T47D (cell line): ENCODE data around the gene DENND4C.
A peak's percentile ranks its signal among the peaks of the same experiment; 100 is the strongest.

Experiments used
- DNase-seq, 2 experiments: peaks; one replicate each; pipeline versions ENCODE4 v3.0.0 to v3.0.0-alpha.2; 2011 to 2012; ENCODE audit warnings: low read depth in 1 of 2, low spot score in 1 of 2
- JUND ChIP-seq: IDR thresholded peaks from 2 replicates; pipeline ENCODE4 v1.6.1; 2012; ENCODE audit warnings: low read depth
- in situ Hi-C: cut with HindIII; loops from 2 replicates; pipeline ENCODE4 v1.10.0; 2016; ENCODE audit warnings: low sequenced_read_pairs, low pct_unique_long_range_greater_than_20kb

The DENND4C gene

DNA sequence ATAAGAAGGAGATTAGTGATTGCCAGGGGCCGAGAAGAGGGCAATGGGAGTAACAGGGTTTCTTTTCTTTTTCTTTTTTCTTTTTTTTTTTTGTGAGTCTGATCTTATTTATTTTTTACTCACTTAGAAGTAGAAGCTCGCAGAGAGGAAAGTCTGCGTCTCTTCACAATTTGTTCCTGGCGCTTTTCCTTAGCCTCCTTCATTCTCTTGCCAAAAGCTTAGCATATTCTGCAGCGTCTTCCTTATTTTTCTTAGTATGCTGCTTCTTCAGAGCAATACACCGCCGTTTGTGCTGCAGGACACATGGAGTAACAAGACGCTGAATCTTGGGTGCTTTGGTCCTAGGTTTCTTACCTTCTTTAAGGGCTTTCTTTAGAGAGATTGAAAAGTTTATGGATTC lies 30.3 kb upstream of the DENND4C start:
- in situ Hi-C loops, result no loop called here
- no peak for DNase-seq
- no peak for TF ChIP-seq JUND

DNA sequence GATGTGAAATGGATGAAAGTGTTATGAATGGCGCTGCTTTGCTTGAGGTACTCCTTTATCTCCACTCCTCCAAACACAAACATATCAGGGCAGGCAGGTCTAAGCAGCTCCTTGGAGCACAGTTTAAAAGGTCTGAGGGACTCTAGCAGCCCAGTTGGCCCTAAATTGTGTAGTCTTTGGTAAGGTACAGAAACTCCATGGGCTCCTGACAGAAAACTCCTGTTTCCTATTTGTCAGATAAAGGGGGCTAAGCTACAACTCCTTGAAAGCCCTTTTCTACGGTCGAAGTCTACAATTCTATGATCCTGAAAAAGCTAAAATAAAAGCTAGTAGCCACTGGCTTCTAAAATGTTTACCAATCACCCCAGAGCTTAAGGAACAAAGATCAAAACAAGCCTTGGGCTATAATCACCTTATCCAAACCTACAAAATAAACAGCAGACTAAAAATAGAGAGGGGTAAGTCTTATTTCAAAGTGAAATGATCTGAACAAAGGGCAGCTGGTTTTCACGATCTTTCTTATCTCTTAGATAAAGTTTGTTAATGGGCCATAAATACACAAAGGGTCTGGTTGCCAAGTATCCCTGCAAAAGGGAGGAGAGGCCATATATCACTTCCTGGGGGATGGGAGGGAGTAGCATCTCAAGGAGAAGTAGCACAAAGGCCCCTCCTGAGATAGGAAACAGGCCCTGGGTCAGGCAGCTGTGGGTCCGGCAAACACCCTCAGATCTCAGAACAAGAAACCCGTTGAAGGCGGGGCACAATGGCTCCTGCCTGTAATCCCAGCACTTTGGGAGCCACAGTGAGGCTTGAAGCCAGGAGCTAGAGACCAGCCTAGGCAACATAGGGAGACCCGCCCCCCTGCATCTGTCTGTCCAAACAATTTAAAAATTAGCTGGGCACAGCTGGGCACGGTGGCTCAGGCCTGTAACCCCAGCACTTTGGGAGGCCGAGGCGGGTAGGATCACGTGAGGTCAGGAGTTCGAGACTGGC lies 28.3 kb upstream of the DENND4C start:
- no peak for TF ChIP-seq JUND
- in situ Hi-C loops, result no loop called here
- DNase-seq, result no peak

DNA sequence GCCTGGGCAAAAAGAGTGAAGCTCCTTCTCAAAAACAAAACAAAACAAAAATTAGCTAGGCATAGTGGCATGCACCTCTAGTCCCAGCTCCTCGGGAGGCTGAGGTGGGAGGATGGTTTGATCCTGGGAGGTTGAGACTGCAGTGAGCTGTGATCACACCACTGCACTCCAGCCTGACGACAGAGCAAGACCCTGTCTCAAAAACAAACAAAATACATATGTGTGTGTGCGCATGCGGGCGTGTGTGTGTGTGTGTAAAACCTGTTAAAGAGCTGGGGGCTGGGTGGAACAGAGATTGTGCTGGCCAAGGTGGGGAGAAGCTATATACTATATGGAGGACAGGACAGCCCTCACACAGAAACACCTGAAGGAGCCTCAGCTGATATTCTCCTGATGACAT lies 27.4 kb upstream of the DENND4C start:
- in situ Hi-C loops, result no loop called here
- no peak for TF ChIP-seq JUND
- no peak for DNase-seq

DNA sequence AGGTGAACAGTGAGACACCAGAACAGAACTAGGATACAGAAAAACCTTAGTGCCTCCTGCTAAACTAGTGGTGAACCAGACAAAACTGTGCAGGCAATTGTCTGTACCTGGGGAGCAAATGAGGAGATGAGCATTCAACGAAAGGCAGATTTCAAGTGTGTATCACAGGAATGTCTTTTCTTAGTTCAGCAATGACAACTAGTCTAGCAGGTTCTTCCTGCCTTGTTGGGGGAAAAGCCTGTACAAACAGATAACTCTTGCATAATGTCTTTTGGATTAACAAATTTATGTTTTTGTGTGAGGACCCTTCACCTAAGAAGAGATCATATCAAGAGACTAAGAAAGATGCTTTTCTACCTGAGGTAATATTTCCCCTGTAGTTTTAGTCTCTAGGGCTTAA lies 21.8 kb upstream of the DENND4C start:
- in situ Hi-C loops, result no loop called here
- peak in 1 of 2 experiments; percentile 74 for DNase-seq
- TF ChIP-seq JUND, result no peak

DNA sequence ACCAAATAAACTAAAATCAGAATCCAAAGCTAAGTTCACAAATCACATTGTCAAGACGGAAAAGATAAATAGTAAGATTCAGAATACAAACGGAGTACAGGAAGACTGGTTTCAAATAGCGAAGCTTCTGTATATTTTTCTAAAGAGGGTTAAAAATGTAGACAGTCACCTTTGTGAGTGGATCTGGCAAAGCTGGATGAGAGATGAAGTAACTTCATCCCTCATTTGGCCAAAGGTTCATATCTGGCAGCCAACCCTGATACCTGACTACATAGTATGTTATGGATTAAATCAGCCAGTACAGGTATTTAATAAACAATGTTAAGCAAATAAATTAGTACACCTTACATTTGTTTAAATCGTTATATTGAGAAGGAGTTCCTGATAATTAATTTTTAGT lies 21.3 kb upstream of the DENND4C start:
- TF ChIP-seq JUND, result no peak
- in situ Hi-C loops, result no loop called here
- DNase-seq, result no peak

DNA sequence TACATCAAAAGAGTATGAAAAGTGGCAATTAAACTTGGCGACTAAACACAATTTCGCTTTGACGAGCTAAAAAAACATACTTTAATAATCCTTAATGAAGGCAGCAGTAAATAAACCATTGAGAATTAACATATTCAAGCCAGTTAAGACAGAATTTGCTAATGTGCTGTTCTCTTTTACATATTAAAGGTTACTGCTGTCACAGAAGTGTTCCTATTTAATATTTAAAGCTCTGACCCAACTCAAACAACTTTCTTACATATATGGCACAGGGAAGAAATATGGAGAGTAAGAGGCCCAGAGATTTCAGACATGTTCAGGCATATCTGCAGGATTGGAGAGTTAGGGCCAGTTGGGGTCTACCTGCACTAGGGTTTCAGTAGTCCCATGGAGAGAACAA lies 16.7 kb upstream of the DENND4C start:
- in situ Hi-C loops, result no loop called here
- DNase-seq, result no peak
- no peak for TF ChIP-seq JUND

DNA sequence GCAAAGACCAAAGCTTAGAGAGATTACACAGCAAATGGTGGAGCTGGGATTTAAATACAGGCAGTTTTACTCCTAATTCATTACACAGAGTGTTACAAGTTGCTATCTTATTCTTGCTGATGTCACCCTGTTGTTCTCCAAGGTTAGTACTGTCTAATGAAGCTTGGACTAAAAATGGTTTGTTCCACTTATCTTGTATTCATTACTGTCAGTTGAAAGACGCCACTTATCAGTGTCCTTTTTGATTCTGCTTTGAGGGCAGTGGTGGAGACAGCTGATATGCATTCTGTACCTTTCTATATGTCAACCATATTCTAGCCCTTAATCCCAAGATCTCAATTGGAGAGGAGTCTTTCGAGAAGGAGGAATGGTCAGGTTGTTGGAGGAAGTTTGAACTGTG lies 14.0 kb upstream of the DENND4C start:
- no peak for DNase-seq
- TF ChIP-seq JUND, result no peak
- in situ Hi-C loops, result no loop called here

DNA sequence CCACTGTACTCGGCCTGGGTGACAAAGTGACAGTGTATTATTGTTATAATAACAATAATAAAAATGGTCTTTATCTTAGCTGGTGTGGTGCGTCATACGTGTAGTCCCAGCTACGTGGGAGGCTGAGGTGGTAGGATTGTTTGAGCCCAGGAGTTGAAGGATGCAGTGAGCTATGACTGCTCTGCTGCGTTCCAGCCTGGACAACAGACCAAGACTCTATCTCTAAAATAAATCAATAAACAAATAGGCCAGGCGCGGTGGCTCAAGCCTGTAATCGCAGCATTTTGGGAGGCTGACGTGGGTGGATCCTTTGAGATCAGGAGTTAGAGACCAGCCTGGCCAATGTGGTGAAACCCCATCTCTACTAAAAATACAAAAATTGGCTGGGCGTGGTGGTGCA lies 9.2 kb upstream of the DENND4C start:
- peak in 1 of 2 experiments; percentile 75 for DNase-seq
- TF ChIP-seq JUND, result no peak
- in situ Hi-C loops, result no loop called here

DNA sequence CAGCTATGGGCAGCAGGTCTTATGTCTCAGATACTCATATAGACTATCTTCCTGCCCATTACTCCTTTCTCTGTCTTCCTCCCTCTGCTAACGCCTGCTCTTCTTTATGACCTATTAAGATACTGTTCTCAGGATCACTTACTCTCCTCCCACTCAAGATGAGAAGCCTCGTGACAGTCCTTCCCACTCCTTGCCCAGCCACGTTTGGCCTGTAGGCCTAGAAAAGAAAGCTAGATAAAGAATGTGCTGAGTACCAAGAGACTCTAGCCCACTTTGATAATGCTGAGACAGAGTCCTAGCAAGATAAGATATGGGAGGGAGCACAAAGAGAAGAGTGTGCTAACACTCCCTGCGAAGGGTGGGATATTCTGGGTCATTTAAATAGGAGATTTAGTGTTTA lies 6.8 kb upstream of the DENND4C start:
- TF ChIP-seq JUND, result no peak
- DNase-seq, result no peak
- in situ Hi-C loops, result no loop called here

DNA sequence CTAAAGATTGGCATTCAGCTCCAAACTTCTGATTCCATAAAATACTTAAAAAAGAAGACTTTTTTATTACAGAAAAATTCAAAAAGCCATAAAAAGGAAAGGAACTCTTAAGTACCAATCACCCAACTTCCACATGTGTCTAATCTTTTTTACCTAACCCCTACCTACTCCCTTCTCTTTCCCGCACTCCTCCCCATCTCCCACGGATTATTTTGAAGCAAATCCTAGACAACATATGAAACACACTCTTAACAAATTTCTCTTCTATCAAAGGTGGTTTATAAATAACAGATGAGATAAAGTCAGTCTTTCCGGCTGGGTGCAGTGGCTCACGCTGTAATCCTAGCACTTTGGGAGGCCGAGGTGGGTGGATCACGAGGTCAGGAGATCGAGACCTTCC lies 5.9 kb upstream of the DENND4C start:
- TF ChIP-seq JUND, result no peak
- no peak for DNase-seq
- in situ Hi-C loops, result no loop called here

DNA sequence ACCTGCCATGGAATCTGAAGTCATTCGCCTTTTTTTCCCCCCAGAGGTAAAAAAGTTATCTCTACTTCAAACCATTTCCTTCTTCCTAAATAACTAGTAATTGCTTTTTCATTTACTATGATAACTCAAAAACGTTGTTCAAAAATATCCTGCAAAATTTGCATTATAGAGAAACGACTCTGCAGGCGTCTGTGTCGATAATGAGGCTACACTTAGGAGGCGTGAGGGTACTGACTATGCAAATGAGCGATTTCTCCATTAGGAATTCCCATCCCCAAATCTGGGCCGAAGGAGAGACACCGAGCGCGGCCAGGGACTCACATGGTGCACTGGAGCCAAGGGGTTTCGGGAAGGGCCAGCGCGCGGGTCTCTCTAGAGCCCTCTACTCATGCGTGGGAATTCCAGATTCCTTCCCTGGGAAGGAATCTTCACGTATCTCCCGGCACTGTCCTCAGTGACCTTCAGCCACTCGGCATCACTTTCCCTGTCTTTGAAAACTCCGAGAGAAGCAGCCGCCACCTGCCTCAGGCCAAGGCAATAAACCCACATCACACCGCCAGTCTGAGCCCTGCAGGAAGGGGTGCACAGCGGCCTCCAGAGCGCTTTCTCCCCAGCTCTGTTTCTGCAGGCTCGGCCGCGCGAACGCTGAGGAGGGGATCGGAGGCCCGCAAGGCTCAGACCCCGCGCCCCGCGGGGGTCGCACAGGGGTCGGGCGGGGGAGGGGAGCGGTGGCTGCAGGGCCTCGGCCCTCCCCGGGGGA lies 718 bp upstream of the DENND4C start:
- in situ Hi-C loops, result no loop called here
- peak in 1 of 2 experiments; percentile 62 for DNase-seq
- TF ChIP-seq JUND, result no peak

DNA sequence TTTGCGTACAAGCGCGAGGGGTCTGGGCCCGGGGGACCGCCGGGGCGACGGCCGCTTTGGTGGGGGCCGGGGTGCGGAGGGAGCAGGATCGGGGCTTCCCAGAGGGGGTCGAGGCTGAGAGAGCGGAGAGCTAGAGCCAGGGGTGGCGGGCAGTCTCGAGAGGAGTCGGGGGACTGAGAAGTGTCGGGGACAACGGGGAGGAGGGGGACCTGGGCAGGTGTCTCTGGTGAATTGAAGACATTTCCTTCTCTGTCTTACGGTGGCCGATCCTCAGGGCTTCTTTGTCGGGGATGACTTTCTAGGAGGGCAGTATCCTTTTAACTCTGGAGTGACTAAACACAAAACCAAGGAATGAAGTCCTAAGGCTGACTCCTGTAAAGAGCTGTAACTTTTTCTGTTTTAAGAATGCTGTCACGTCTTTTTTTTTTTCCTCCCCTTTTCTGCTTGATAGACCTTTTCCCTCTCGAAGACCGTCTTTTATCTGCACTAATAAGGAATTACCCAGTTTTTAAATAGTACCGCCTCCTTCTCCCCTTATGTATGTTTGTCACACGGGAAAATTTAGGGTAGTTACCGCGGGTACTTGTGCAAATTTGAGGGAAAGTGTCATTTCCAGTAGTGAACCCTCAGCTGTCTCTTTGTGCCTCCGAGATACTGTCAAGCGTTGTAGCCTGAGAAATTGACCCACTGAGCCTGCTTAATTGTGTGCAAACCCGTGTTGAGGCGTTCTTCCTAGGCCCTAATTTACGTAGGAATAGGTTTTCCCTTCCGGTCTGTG lies 822 bp downstream of the DENND4C start:
- TF ChIP-seq JUND, result no peak
- DNase-seq, result peak in 1 of 2 experiments; percentile 25

More for the DNA sequence above, 822 bp downstream of the DENND4C start:
- in situ Hi-C loops, result no loop called here
